Sciatic nerve (tissue), 2 donors: ENCODE results near the gene NDUFAF7. TPM values are rescaled to one million over a fixed set of nuclear protein-coding genes. Genes with fewer than 3 reads are reported as not detected.
"Not testable (repeated sequence)": the region's sequence is repeated elsewhere in the genome, so short reads cannot be mapped to it uniquely, and the experiment has no call there.

Experiments used
- ATAC-seq: fragments of 200-7000 bp; cut with Tn5 transposase; one replicate; pipeline ENCODE4 v1.9.1; 2020; ENCODE audit warnings: mild to moderate bottlenecking, moderate library complexity
- DNase-seq: peaks from one replicate; pipeline ENCODE4 v3.0.0-alpha.2; 2020; ENCODE audit warnings: low spot score
- intact Hi-C: fragments of 100-400 bp; cut with DNase I; formaldehyde crosslinking; loops from one replicate; pipeline ENCODE4 v1.14.2; 2022
- total RNA-seq: library from RNA; stranded (reverse); fragmentation: NEBNext Ultra II Directional; extraction: Animal tissue kit (Norgen Biotek cat#: 25700); gene quantifications from one replicate; pipeline ENCODE4 v1.2.1, GENCODE V29; 2021
- donor health status: DM: no; HTN: no; CAD: no.
- donor health status: DM: no; HTN: no; CAD: no.

Gene NDUFAF7
- 21.1 TPM for total RNA-seq

DNA sequence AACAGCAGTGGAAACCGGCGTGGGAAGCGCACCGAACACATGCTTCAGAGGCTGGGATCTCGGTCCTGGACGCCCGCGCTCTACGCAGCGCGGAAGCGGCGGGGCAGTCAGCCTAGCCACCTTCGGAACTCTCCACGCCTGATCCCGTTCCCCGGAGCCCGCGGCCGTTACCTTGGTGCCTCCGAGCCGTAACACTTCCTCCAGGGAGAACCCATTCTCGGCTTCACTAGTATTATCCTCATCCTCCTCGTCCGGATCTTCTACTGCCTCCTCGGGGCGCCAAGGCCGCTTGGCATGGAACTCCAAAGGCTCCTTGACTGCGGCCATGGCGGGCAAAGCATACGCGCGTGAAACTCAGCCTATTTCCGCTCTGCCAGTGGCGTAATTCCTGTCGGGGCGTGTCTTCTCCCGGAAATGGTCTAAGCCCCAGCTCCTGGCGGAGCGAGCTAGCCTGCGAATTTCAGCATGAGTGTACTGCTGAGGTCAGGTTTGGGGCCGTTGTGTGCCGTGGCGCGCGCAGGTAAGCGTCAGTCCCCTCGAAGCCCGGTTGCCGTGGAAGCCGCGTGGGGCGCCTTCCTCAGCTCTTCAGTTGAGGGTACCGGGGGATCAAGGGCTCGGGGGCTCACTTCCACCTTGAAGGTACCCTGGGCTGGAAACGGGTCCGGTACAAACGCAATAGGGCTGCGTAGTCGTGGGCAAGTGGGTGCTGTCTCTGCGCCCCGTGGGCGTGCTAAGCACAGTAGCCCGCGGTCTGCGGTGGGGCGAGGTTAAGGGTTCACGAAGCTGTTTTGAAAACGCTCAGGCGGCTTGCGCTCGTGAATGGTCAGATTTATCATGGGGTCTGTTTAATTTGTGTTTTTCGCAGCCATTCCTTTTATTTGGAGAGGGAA is at the start of gene NDUFAF7, which contains the start of gene CEBPZ:
Gene NDUFAF7 (plus strand): TSS at position 418 of the 890 bp plus-strand sequence. CDS start 48 bp downstream, at position 466.
Gene CEBPZ (minus strand): TSS at position 356 of the 890 bp plus-strand sequence. CDS start 29 bp downstream, at position 327.
- DNase-seq (peak; percentile 93), ATAC-seq (peak; percentile 98)
- intact Hi-C loops: no loop called here

- intact Hi-C loops: no loop called here
- ATAC-seq (no peak), DNase-seq (no peak)
Measured at GRCh38 chr2:37181726-37182684, 49.5 kb upstream of the NDUFAF7 start.

GRCh38 chr2:37188570-37188969 is 42.9 kb upstream of the NDUFAF7 start, which contains the start of gene SULT6B1:
Gene SULT6B1 (minus strand): TSS chr2:37188670. CDS start chr2:37188640, 30 bp downstream.
- no peak for ATAC-seq
- DNase-seq: no peak
- intact Hi-C loops: no loop called here

GRCh38 chr2:37189452-37190153 is 41.9 kb upstream of the NDUFAF7 start:
- DNase-seq (no peak), ATAC-seq (peak; percentile 53)
- intact Hi-C loops: no loop called here

GRCh38 chr2:37190290-37190689 is 41.2 kb upstream of the NDUFAF7 start:
- ATAC-seq (no peak), DNase-seq (no peak)
- intact Hi-C loops: no loop called here

DNA sequence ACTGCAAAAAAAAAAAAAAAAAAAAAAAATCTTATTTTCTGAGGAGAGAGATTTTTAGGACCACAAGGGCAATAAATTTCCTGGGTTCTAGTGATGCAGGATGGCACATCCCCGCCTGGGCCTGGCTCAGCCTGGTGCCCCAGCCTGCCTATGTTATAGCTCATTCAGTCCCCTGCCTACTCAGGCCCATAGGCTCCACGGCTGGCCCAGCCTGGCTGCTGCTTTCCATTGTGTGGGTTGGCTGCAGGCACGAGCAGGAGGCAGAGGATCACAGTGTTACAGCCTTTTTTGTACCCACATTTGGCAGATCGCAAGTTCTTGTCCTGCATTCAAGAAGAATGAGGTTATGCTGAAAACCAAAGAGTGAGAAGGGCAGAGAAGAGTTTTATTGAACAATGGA is 40.2 kb upstream of the NDUFAF7 start:
- DNase-seq: no peak
- intact Hi-C loops: no loop called here
- ATAC-seq: peak; percentile 51

GRCh38 chr2:37191747-37192146 is 39.7 kb upstream of the NDUFAF7 start:
- no peak for ATAC-seq
- intact Hi-C loops: no loop called here

DNA sequence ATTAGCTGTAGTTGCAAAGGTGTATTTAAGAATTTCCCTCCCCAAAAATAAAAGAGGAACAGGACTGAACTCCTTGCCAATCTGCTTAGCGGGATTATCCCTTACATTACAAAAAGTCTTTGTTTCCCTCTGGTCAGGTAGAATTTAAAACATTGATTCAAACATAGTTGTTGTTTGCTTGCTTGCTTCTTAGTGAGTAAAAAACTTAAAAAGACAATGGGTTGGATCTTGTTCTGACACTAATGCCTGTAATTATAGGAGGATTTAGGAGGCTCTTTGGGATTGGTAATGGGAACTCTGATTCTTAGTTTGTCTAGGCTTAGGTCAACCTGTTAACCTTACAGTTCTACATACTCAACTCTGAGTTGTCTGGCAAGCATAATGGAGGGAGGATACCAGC is 38.9 kb upstream of the NDUFAF7 start:
- intact Hi-C loops: no loop called here
- DNase-seq (no peak), ATAC-seq (no peak)

More at GRCh38 chr2:37191747-37192146, 39.7 kb upstream of the NDUFAF7 start:
- no peak for DNase-seq

DNA sequence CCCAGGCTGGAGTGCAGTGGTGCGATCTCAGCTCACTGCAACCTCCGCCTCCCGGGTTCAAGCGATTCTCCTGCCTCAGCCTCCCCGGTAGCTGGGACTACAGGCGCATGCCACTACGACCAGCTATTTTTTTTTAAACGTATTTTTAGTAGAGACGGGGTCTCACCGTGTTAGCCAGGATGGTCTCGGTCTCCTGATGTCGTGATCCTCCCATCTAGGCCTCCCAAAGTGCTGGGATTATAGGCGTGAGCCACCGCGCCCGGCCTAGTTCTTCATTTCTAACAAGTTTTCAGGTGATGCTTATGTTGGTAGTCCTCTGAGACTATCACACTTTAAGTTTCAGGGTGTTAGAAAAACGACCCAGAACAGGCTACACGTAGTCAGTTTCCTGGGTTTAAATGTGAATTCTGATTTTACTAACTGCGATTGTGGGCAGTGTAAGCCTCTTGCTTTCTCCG is 35.6 kb upstream of the NDUFAF7 start:
- ATAC-seq: peak; percentile 6
- DNase-seq, intact Hi-C loops: not testable (repeated sequence)

- DNase-seq (peak; percentile 93), ATAC-seq (peak; percentile 94)
- intact Hi-C loops: no loop called here
Measured at GRCh38 chr2:37196320-37197195, 34.9 kb upstream of the NDUFAF7 start, which contains the start of gene CEBPZOS. Gene CEBPZOS (plus strand): TSS chr2:37196496. CDS start chr2:37199705, 3,209 bp downstream.

- intact Hi-C loops: no loop called here
- no peak for DNase-seq
- no peak for ATAC-seq
Measured at GRCh38 chr2:37198681-37199065, 32.8 kb upstream of the NDUFAF7 start.

GRCh38 chr2:37201208-37201607 is 30.2 kb upstream of the NDUFAF7 start:
- ATAC-seq (no peak), DNase-seq (no peak)
- intact Hi-C loops: no loop called here

DNA sequence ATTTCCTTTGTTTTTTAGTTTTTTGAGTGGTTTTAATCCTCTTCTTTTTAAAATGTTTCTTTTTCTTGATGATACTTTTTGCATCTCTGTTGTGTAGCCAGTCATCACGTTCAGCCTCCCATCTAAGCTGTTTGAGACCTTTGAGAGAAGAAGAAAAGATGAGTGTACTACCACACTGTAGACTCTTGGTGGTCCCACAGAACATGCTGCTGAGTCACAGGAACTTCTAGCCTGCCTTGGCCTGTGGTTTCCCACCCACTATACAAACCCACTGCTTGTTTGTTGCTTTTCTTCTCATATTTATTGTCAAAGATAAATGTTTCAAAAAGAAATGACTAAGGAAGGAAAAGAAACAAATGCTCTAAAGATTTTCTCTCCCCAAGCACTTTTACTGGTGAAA is 29.7 kb upstream of the NDUFAF7 start:
- intact Hi-C loops: no loop called here
- ATAC-seq (no peak), DNase-seq (no peak)

GRCh38 chr2:37203708-37204107 is 27.8 kb upstream of the NDUFAF7 start:
- intact Hi-C loops: no loop called here
- no peak for DNase-seq
- no peak for ATAC-seq

- ATAC-seq, intact Hi-C loops, DNase-seq: not testable (repeated sequence)
Measured at GRCh38 chr2:37205071-37205661, 26.3 kb upstream of the NDUFAF7 start.

DNA sequence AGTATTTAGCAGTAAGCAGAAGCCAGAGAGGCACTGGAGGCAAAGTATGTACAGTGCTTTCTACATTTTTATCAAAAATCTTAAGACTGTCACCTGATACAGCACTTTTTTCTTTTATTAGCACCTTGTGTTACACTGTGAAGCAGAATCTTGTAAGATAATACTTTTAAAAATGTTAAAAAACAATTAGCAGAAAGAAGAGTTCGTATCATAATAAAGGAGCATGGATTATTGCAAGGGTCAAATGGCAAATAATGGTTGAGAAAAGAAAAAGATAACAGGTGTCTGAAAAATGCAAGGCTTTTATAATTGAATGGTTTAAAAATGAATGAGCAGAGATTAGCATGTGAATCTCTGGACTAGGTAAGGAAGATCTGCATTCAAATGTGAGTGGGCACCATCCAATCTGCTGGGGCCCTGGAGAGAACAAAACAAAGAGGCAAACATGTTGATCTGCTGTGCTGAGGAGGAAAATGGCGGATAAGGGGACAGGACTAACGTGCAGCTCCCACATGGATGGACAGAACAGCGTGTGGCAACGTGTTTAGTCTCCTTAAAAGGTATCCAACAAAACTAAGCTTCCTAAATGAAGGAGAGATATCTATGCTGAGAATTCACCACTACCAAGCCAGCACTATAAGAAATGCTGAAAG is 25.6 kb upstream of the NDUFAF7 start:
- DNase-seq: no peak
- intact Hi-C loops: no loop called here
- no peak for ATAC-seq

DNA sequence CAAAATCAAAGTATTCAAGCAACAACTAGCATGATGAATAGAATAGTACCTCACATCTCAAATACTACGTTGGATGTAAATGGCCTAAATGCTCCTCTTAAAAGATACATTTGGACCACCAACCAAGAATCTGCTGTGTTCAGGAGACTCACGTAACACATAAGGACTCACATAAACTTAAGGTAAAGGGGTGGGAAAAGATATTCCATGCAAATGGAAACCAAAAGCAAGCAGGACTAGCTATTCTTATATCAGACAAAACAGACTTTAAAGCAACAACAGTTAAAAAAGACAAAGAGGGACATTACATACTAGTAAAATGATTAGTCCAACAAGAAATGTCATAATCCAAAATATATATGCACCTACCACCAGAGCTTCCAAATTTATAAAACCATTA is 24.7 kb upstream of the NDUFAF7 start:
- ATAC-seq, intact Hi-C loops, DNase-seq: not testable (repeated sequence)
